HCT116 (cell line): ENCODE measurements around the gene DOK5. TPM values are rescaled to one million over a fixed set of nuclear protein-coding genes. Genes with fewer than 3 reads are reported as not detected.

Experiments
- ATAC-seq: fragments of 200-7000 bp; cut with Tn5 transposase; 2 replicates; pipeline ENCODE4 v1.9.1; 2020; ENCODE audit warnings: mild to moderate bottlenecking, moderate library complexity
- BruUV-seq: library from RNA; stranded (reverse); fragments of 400-500 nt; replicated peaks from 2 replicates; lab custom pipeline; 2021; lab: Mats Ljungman, UMichigan
- CTCF ChIA-PET: fragments of 300-600 bp; sonication (Branson Sonifier 250); formaldehyde crosslinking; loops from one replicate; lab custom pipeline; 2021; ENCODE audit warnings: antibody characterized with exemption; lab: Charles Lee
- POLR2A ChIA-PET: fragments of 300-600, 350-600 bp; sonication (Branson Sonifier 250); formaldehyde crosslinking; loops from one replicate; lab custom pipeline; 2021; ENCODE audit warnings: antibody characterized with exemption; lab: Charles Lee
- RAD21 ChIA-PET, 2 experiments: fragments of 300-600 bp; sonication (Branson Sonifier 250); formaldehyde crosslinking; loops; one replicate each; lab custom pipeline; 2023; ENCODE audit warnings: low total read pairs in 2 of 2; ENCODE audit not compliant: uncharacterized antibody in 2 of 2, unreplicated experiment in 2 of 2, low non-redundant PET in 1 of 2; lab: Charles Lee
- DNase-seq: peaks from one replicate; pipeline ENCODE4 v3.0.0-alpha.2; 2010; ENCODE audit warnings: low read depth, low spot score
- H2AFZ ChIP-seq: fragments of 200-600 bp; shearing (Covaris generic), sonication (generic); 2 replicates; pipeline ENCODE4 v1.6.1; 2017; ENCODE audit warnings: low read depth, mixed run types, mixed read lengths, antibody characterized with exemption, low read length; ENCODE audit not compliant: poor library complexity, severe bottlenecking
- H3K27ac ChIP-seq: 2 replicates; pipeline ENCODE4 v1.5.1; 2012; ENCODE audit warnings: low read depth, low read length
- H3K27me3 ChIP-seq: fragments of 200-600 bp; sonication (generic); 2 replicates; pipeline ENCODE4 v1.6.1; 2016; ENCODE audit warnings: mixed run types, low read length, mixed read lengths; ENCODE audit not compliant: insufficient read depth
- H3K36me3 ChIP-seq, 2 experiments: fragments of 200-500 bp in 1 of 2; fragments of 200-600 bp in 1 of 2; sonication (Bioruptor generic) in 1 of 2; sonication (generic) in 1 of 2; 2 replicates each; pipeline versions ENCODE4 v1.5.1 to v1.6.1; 2014 to 2016; ENCODE audit warnings: low read length in 2 of 2, inconsistent platforms in 1 of 2, mixed read lengths in 1 of 2, mixed run types in 1 of 2; ENCODE audit not compliant: insufficient read depth in 2 of 2, control insufficient read depth in 1 of 2
- H3K4me1 ChIP-seq, 2 experiments: fragments of 200-600 bp in 1 of 2; sonication (generic) in 1 of 2; 2 replicates each; pipeline versions ENCODE4 v1.5.1 to v1.6.1; 2012 to 2017; ENCODE audit warnings: low read length in 2 of 2, inconsistent platforms in 1 of 2, mild to moderate bottlenecking in 1 of 2, mixed read lengths in 1 of 2, mixed run types in 1 of 2, moderate library complexity in 1 of 2; ENCODE audit not compliant: insufficient read depth in 2 of 2, control insufficient read depth in 1 of 2
- H3K4me2 ChIP-seq: fragments of 200-600 bp; sonication (generic); 2 replicates; pipeline ENCODE4 v1.6.1; 2017; ENCODE audit warnings: mixed run types, low read length, mixed read lengths
- H3K4me3 ChIP-seq, 2 experiments: fragments of 200-600 bp in 1 of 2; sonication (generic) in 1 of 2; replicated peaks in 1 of 2; 2 replicates each; pipeline ENCODE4 v1.5.1; 2011 to 2016; ENCODE audit warnings: low read length in 2 of 2, control low read depth in 1 of 2, low read depth in 1 of 2, mild to moderate bottlenecking in 1 of 2, mixed read lengths in 1 of 2, mixed run types in 1 of 2
- H3K79me2 ChIP-seq: fragments of 200-600 bp; sonication (generic); 2 replicates; pipeline ENCODE4 v1.6.1; 2017; ENCODE audit warnings: mild to moderate bottlenecking, mixed run types, low read length, moderate library complexity, mixed read lengths; ENCODE audit not compliant: insufficient read depth
- H3K9ac ChIP-seq: fragments of 200-600 bp; sonication (generic); 2 replicates; pipeline ENCODE4 v1.6.1; 2016; ENCODE audit warnings: low read length, mixed read lengths
- H3K9me2 ChIP-seq: fragments of 200-600 bp; sonication (generic), shearing (Covaris generic); 2 replicates; pipeline ENCODE4 v1.6.1; 2017; ENCODE audit warnings: mixed run types, mild to moderate bottlenecking, moderate library complexity; ENCODE audit not compliant: insufficient read depth
- H3K9me3 ChIP-seq, 2 experiments: fragments of 200-500 bp in 1 of 2; fragments of 200-600 bp in 1 of 2; sonication (Bioruptor generic) in 1 of 2; sonication (generic) in 1 of 2; 2 replicates each; pipeline ENCODE4 v1.6.1; 2014 to 2017; ENCODE audit warnings: low read length in 2 of 2, mixed read lengths in 2 of 2, inconsistent platforms in 1 of 2, low read depth in 1 of 2, mild to moderate bottlenecking in 1 of 2, mixed run types in 1 of 2, moderate library complexity in 1 of 2; ENCODE audit not compliant: control insufficient read depth in 1 of 2, insufficient read depth in 1 of 2
- H4K20me1 ChIP-seq: fragments of 200-600 bp; sonication (generic), shearing (Covaris generic); 2 replicates; pipeline ENCODE4 v1.6.1; 2017; ENCODE audit warnings: mixed run types, mild to moderate bottlenecking, moderate library complexity; ENCODE audit not compliant: insufficient read depth
- CEBPB ChIP-seq: IDR thresholded peaks from 2 replicates; pipeline ENCODE4 v1.6.1; 2012; ENCODE audit warnings: low read depth
- EZH2 ChIP-seq: fragments of 200-600 bp; sonication (generic); IDR thresholded peaks from 2 replicates; pipeline ENCODE4 v1.6.1; 2017; ENCODE audit warnings: antibody characterized with exemption, mixed run types
- POLR2A ChIP-seq: IDR thresholded peaks from 2 replicates; pipeline ENCODE4 v1.7.0; 2011; ENCODE audit warnings: borderline replicate concordance; ENCODE audit not compliant: insufficient read depth, insufficient read length; ENCODE audit errors: extremely low read depth
- POLR2AphosphoS5 ChIP-seq: IDR thresholded peaks from 2 replicates; pipeline ENCODE4 v1.6.1; 2011; ENCODE audit warnings: mild to moderate bottlenecking, low read depth, low read length, moderate library complexity
- REST ChIP-seq: IDR thresholded peaks from 2 replicates; pipeline ENCODE4 v1.6.1; 2012; ENCODE audit warnings: low read depth
- SP1 ChIP-seq: IDR thresholded peaks from 2 replicates; pipeline ENCODE4 v1.6.1; 2012; ENCODE audit warnings: low read depth
- ZFX ChIP-seq: fragments of 450-650 bp; IDR thresholded peaks from 2 replicates; pipeline ENCODE4 v1.6.1; 2017
- intact Hi-C: fragments of 100-400 bp; cut with micrococcal nuclease; formaldehyde crosslinking; loops from 2 replicates; pipeline ENCODE4 v1.10.0; 2022
- total RNA-seq: library from RNA; stranded (reverse); gene quantifications from one replicate; pipeline ENCODE4 v1.2.1, GENCODE V29; 2021; ENCODE audit not compliant: unreplicated experiment

Gene DOK5
- total RNA-seq, 1 experiment from 2014 or later = not detected

DNA sequence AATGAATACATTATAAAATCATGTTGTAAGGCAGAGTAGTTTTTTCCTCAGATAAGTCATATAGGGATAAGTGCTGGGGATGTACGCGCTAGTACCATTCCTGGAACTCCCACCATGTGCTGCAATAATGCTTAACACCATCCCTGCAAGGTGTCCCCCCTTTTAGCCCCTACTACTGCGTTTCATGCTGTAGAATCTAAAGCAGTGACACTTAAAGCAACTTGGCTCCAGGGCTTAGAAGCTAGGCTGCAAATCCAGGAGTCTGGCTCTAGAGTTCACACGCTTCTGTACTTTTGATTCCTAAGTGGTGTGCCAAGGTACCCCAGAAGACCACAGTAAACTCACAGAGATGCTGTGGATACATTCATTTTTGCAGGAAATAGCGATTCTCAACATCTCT lies 183.1 kb downstream of the DOK5 start:
- H3K27ac ChIP-seq = no peak overlapping the region
- H3K9me3 ChIP-seq = no peaks in the 10 kb centered on the region
- H3K9me2 ChIP-seq = no peaks in the 10 kb centered on the region
- H3K36me3 ChIP-seq = no peaks in the 10 kb centered on the region
- ChIA-PET RAD21 (no interaction called here), POLR2A (no interaction called here), CTCF (interaction anchor here (1.2 to 1.4 kb wide), 2 partner anchors 10 to 451 kb away, joined by 4 to 5 read pairs; partner anchors contain the start of gene PFDN4)
- no peak for TF ChIP-seq ZFX
- TF ChIP-seq SP1 = no peak
- TF ChIP-seq CEBPB = no peak
- TF ChIP-seq EZH2 = no peak
- no peak overlapping the region for H3K4me2 ChIP-seq
- H3K4me3 ChIP-seq = no peak overlapping the region
- ATAC-seq (no peak), DNase-seq (no peak)
- H3K79me2 ChIP-seq = no peaks in the 10 kb centered on the region
- H4K20me1 ChIP-seq = no peaks in the 10 kb centered on the region
- peaks cover 11% of the 10 kb centered on the region; the same call in 1 of the 2 replicates for H3K27me3 ChIP-seq
- no TSS peak for BruUV-seq
- H3K4me1 ChIP-seq = no peaks in the 10 kb centered on the region
- intact Hi-C loops = no loop called here
- no peak overlapping the region for H2AFZ ChIP-seq
- H3K9ac ChIP-seq = no peak overlapping the region

GRCh38 chr20:54661265-54661664 lies 185.9 kb downstream of the DOK5 start:
- no TSS peak for BruUV-seq
- Histone ChIP-seq H3K4me1 (no peaks in the 10 kb centered on the region), H4K20me1 (no peaks in the 10 kb centered on the region), H3K4me2 (no peak overlapping the region), H3K27ac (no peak overlapping the region), H3K9ac (no peak overlapping the region), H3K27me3 (peaks cover 11% of the 10 kb centered on the region; the same call in 1 of the 2 replicates), H2AFZ (no peak overlapping the region), H3K4me3 (no peak overlapping the region), H3K9me3 (no peaks in the 10 kb centered on the region), H3K79me2 (no peaks in the 10 kb centered on the region), H3K9me2 (no peaks in the 10 kb centered on the region), H3K36me3 (no peaks in the 10 kb centered on the region)
- POLR2A ChIA-PET = no interaction called here
- CTCF ChIA-PET = no interaction called here
- DNase-seq (no peak), ATAC-seq (no peak)
- no peak for TF ChIP-seq POLR2A
- no peak for TF ChIP-seq REST
- TF ChIP-seq SP1 = no peak
- no peak for TF ChIP-seq POLR2AphosphoS5
- RAD21 ChIA-PET = no interaction called here
- intact Hi-C loops = no loop called here
